ENCODE data around the gene RHBDL3.

RHBDL3 gene

DNA sequence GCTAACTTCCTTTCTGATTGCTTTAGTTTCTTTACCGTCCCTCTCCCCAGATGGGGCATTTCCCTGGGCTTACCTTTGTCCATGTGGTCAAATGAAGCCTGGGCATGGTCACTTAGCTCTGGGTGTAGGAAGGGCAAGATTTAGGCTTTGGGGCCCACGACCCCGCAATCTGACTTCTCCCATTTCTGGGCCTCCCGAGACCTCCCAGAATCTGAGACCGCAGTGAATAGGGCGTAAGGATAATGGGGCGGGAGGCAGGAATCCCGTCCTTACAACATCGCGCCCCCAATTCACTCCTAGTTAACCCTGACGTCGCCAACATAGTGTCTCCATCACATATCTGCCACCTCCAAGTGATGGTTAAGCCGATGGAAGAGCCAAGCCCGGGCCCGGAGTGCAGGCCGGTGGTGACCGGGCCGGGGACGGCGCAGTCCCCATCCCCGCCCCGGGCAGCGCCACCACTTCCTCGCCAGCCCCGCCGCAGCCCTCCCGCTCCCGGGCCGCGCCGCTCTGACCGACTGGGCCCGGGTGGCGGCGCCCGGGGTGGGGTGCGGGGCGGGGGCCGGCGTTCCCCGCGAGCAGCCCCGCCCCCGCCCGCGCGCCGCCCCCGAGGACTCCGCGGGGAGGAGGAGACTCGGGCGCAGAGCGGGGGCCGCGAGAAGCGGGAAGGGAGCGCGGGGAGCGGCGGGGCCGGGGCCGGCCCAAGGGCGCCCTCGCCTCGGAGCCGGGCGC lies at the start of gene RHBDL3:
Gene RHBDL3, plus strand, starts transcription at position 641 of the 732 bp plus-strand sequence. CDS start 358 bp downstream, outside the sequence.
- peak within 1 kb of the TSS; percentile 38 for H3K4me3 ChIP-seq (ENCODE audit: low read length)
- TF ChIP-seq CTCF (conservative IDR thresholded peaks at IDR 0.05; ENCODE audit: low read length): no peak
- no peak for DNase-seq (ENCODE audit: low read depth)

DNA sequence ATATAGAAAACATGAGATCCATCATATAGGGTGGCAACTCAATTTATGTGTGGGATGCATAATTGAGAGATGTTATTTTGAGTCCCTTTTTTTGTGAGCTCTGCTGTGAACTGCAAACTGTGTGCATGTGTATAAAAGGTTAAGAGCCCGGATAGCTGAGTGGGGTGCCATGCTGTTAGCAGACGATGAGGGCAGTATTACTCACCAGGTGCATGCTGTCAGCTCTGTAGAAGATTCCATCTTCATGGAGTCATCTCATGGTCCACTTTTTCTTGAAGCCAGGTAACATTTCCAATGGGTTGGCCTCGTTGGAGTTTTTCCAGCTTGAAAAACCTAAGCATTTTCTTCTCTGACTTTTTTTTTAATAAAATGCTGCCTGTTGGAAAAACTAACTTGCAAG lies 43.0 kb upstream of the RHBDL3 start:
- no peak for DNase-seq (ENCODE audit: low read depth)
- no peak for TF ChIP-seq CTCF (conservative IDR thresholded peaks at IDR 0.05; ENCODE audit: low read length)
- no peak overlapping the region for H3K4me3 ChIP-seq (ENCODE audit: low read length)

DNA sequence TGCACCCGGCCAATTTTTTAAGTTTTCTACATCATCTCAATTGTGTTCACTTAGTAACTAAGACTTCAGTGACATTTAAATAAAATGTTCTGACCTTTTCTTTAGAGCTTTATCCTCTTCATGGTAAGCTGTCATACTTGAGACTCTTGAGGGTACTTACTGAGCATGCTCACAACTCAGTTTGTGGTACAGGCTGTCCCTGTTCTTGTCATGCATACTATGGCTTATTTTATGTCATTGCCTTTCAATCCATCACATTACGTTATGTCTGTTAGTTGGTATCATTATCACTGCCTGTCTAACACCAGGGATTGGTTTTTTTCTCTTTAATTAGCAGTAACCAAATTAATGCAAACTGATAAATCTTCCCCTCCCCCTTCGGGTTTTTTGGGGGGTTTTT lies 41.9 kb upstream of the RHBDL3 start:
- TF ChIP-seq CTCF (conservative IDR thresholded peaks at IDR 0.05; ENCODE audit: low read length): no peak
- DNase-seq (ENCODE audit: low read depth): no peak
- H3K4me3 ChIP-seq (ENCODE audit: low read length): no peak overlapping the region

GRCh38 chr17:32226886-32227285 lies 38.7 kb upstream of the RHBDL3 start:
- no peak for DNase-seq (ENCODE audit: low read depth)
- no peak for TF ChIP-seq CTCF (conservative IDR thresholded peaks at IDR 0.05; ENCODE audit: low read length)
- H3K4me3 ChIP-seq (ENCODE audit: low read length): no peak overlapping the region

- TF ChIP-seq CTCF (conservative IDR thresholded peaks at IDR 0.05; ENCODE audit: low read length): no peak
- H3K4me3 ChIP-seq (ENCODE audit: low read length): no peak overlapping the region
- DNase-seq (ENCODE audit: low read depth): no peak
Observed at GRCh38 chr17:32227910-32228309, 37.7 kb upstream of the RHBDL3 start.

DNA sequence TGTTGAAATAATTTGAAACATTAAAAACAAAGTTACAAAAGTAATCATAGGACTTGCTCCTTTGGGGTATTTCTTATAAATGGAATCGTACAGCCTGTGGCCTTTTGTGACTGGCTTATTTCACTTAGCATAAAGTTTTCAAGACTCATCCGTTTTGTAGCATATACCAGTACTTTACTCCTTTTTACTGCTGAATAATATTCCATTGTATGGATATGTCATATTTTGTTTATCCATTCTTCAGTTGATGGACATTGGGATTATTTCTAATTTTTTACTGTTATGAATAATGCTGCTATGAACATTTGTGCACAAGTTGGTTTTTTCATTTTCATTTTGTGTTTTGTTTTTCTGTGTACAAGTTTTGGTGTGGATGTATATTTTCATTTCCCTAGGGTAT lies 30.0 kb upstream of the RHBDL3 start:
- no peak overlapping the region for H3K4me3 ChIP-seq (ENCODE audit: low read length)
- no peak for TF ChIP-seq CTCF (conservative IDR thresholded peaks at IDR 0.05; ENCODE audit: low read length)
- no peak for DNase-seq (ENCODE audit: low read depth)

DNA sequence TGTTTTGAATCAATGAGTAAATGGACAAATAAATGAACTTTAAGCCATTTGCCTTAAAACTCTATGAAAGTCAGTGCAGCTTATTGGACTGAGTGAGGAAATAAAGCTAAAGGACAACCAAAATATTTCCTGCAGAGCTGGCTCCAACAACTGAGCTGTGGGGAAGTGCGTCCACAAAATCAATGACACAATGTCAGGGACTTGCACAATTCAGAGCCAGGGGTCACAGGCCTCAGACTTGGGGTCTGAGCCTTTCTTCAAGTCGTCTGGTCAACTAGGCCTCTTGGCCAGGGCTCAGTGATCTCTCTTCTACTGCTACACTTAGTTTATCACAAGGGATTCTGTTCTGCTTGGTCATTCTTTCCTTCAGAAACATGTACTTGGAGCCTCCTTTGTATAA lies 26.2 kb upstream of the RHBDL3 start:
- H3K4me3 ChIP-seq (ENCODE audit: low read length): no peak overlapping the region
- TF ChIP-seq CTCF (conservative IDR thresholded peaks at IDR 0.05; ENCODE audit: low read length): no peak
- DNase-seq (ENCODE audit: low read depth): no peak

All from AG10803 (cell line).